Neural cell (in vitro differentiated cells): Measurements from ENCODE around the gene NUDT3. TPM values are rescaled to one million over a fixed set of nuclear protein-coding genes. Genes with fewer than 3 reads are reported as not detected.

Experiments used
- polyA plus RNA-seq: library from polyadenylated mRNA; depleted of rRNA; stranded (reverse); fragments of >200 nt; gene quantifications from 2 replicates; pipeline ENCODE4 v1.2.3, GENCODE V29; 2014
- small RNA-seq, 3 experiments: library from RNA; depleted of rRNA; stranded (forward); fragments of <200 nt; gene quantifications; one replicate each; pipeline ENCODE3, GENCODE V24; 2012

NUDT3 gene
- polyA plus RNA-seq, 1 donor from 2014 or later: 80.2 TPM

Small RNA genes lying within 50 kb of the gene (small RNA-seq; reads per million reads assigned to genes)
- gene MIR6835: 0 to 0.16 (median 0) reads per million in 3 experiments

Other genes with a start within 250 kb of the NUDT3 start
- gene GRM4, start 246.6 kb downstream of the NUDT3 start, polyA plus RNA-seq: 2.1 and 3.7 TPM in 2 replicates
- 31.5 and 42.2 TPM in 2 replicates for gene HMGA1, start 155.8 kb downstream of the NUDT3 start, polyA plus RNA-seq
- gene SMIM29, start 143.7 kb downstream of the NUDT3 start, polyA plus RNA-seq: 78.8 and 82.1 TPM in 2 replicates
- 3,258 and 3,413 TPM in 2 replicates for gene RPS10, start 33.4 kb upstream of the NUDT3 start, polyA plus RNA-seq
- gene PACSIN1, start 73.4 kb upstream of the NUDT3 start, polyA plus RNA-seq: 3.1 and 5.7 TPM in 2 replicates
- gene SPDEF, start 163.7 kb upstream of the NUDT3 start, polyA plus RNA-seq: 0.24 and 0.36 TPM in 2 replicates